NOMO-1 treated with DMSO at 0.1 percent for 48 hours (cell line): ENCODE results near the gene PISD.

Experiments used
- DNase-seq: peaks from one replicate; lab custom pipeline; 2025; ENCODE audit not compliant: unreplicated experiment; lab: John Stamatoyannopoulos, UW

Gene PISD

GRCh38 chr22:31575190-31575589, 86.8 kb downstream of the PISD start:
- DNase-seq, result no peak

GRCh38 chr22:31574055-31574670, 87.9 kb downstream of the PISD start:
- DNase-seq, result no peak

DNA sequence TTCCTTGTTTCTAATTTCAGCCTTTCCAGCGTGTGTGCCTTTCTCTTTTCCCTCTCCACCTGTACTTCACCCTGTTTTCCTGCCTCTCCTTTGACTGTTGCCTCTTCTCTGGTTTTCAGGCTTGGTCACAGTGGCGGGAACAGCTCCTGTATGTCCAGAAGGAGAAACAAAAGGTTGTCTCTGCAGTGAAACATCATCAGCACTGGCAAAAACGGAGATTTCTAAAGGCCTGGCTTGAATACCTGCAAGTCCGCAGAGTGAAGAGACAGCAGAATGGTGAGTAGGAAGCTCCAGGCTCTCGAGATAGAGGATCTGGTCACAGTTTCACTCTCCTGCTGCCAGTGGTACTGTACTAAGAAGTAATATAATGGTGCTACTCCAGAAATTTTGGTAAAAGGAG, 89.1 kb downstream of the PISD start:
- no peak for DNase-seq

DNA sequence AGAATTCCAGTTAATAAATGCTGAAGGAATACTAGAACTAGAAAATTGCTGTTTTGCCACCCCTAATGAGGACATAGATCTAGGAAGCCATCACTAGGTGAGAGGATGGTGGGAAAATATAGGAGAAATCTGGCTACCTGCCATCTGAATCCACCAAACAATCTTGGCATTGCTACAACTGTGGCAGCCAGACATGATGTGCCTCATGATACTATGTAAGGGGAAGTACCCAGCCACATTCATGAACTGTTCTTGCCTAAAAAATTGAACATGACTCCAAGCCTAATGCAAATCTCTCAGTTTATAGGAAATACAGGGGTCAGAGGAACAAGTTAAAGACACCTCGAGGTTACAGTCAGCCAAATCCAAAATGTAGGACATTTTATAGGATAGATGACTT, 92.9 kb downstream of the PISD start:
- no peak for DNase-seq
